Measurements from ENCODE around the gene AKAP13. TPM values are rescaled to one million over a fixed set of nuclear protein-coding genes. Genes with fewer than 3 reads are reported as not detected.
A peak's percentile ranks its signal among the peaks of the same experiment; 100 is the strongest.

AKAP13 gene
- total and polyA plus RNA-seq, 2 of the 13 experiments (the other 11 are each of a cell fraction or from before 2014, with no cell fraction given): 6.7 to 27.1 TPM

DNA sequence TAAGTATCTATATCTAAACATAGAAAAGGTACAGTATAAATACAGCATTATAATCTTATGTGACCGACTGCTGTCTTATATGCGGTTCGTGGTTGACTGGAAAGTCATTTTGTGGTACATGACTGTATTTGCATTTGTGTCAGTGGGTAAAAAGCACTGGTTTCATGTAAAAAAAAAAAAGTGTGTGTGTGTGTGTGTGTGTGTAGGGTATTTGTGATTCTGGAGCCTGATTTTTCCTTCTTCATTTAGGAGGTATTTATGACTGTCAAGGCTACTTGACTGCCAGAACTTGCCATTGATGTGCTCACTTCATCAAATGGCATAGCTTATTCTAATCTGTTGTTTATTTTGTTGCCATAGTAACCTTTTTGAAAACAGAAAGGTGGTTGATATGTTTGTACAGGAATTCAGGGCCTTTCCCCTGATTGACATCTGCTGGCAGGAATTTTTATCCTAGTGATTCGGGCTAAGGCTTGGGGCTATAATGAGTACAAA, 63.2 kb downstream of the AKAP13 start:
- H3K4me3 ChIP-seq (replicated peaks in 1 of 3; ENCODE audit: insufficient read depth in 1 of 3, low read depth in 2 of 3, low read length in 3 of 3): no peak overlapping the region
- peak overlapping the region; percentile 44 for H3K9ac ChIP-seq (ENCODE audit: insufficient read depth, low read depth, low read length)
- ChIA-PET POLR2A (interaction anchor here (0.8 to 1.4 kb wide), 2 partner anchors 15 to 31 kb away, joined by 3 read pairs; no protein-coding TSS in a partner anchor), CTCF (ENCODE audit: low intra/inter-chr PET ratio, low total read pairs) (interaction anchor here (0.7 kb wide), 1 partner anchor 112 kb away, joined by 3 read pairs; no protein-coding TSS in a partner anchor)
- intact Hi-C loops (cut with micrococcal nuclease; ENCODE audit: unreplicated experiment) (no loop called here), in situ Hi-C loops (cut with HindIII; ENCODE audit: extremely low pct_ligation_motif_present, low pct_unique_long_range_greater_than_20kb) (no loop called here)
- no TSS peak for BruUV-seq (replicated peaks)
- H3K4me2 ChIP-seq (ENCODE audit: low read depth, low read length): no peak overlapping the region
- peak overlapping the region; percentile 78 for H3K27ac ChIP-seq (ENCODE audit: extremely low read length, insufficient read depth, low read length)
- H3K27me3 ChIP-seq (ENCODE audit: control insufficient read depth in 1 of 2, insufficient read depth in 2 of 2, low read length in 2 of 2): no peaks in the 10 kb centered on the region
- 0 out of 2 replicates have a peak, but pooled peaks cover 4% of the 10 kb centered on the region for H4K20me1 ChIP-seq (ENCODE audit: insufficient read depth, low read length)
- no peaks in the 10 kb centered on the region for H3K36me3 ChIP-seq (replicated peaks in 1 of 2; ENCODE audit: control insufficient read depth in 1 of 2, insufficient read depth in 2 of 2, low read length in 2 of 2)
- ATAC-seq: peak; percentile 98
- peaks cover 20% of the 10 kb centered on the region for H3K4me1 ChIP-seq (ENCODE audit: insufficient read depth, low read length)
- no peaks in the 10 kb centered on the region for H3K9me3 ChIP-seq (ENCODE audit: low read length)
- WGBS (ENCODE audit: low lambda C conversion rate): 79% methylated on average over 4 of the region's 4 CpGs
- DNase-seq (ENCODE audit: low spot score): peak; percentile 96
- H2AFZ ChIP-seq (ENCODE audit: low read length): no peak overlapping the region
- peaks cover 46% of the 10 kb centered on the region for H3K79me2 ChIP-seq (ENCODE audit: insufficient read depth, low read length)
- FAIRE-seq: no peak
- TF ChIP-seq STAG1 (CRISPR knock-in tag; IDR thresholded peaks at IDR 0.05) (peak; percentile 45), ZBTB7B (CRISPR knock-in tag; IDR thresholded peaks at IDR 0.05) (no peak), POLR2A (IDR thresholded peaks at IDR 0.05; ENCODE audit: insufficient read depth in 1 of 2, low read depth in 2 of 2, low read length in 2 of 2) (no peak), ZNF30 (CRISPR knock-in tag; IDR thresholded peaks at IDR 0.05) (no peak)
- TF ChIP-seq, protein P1, sequence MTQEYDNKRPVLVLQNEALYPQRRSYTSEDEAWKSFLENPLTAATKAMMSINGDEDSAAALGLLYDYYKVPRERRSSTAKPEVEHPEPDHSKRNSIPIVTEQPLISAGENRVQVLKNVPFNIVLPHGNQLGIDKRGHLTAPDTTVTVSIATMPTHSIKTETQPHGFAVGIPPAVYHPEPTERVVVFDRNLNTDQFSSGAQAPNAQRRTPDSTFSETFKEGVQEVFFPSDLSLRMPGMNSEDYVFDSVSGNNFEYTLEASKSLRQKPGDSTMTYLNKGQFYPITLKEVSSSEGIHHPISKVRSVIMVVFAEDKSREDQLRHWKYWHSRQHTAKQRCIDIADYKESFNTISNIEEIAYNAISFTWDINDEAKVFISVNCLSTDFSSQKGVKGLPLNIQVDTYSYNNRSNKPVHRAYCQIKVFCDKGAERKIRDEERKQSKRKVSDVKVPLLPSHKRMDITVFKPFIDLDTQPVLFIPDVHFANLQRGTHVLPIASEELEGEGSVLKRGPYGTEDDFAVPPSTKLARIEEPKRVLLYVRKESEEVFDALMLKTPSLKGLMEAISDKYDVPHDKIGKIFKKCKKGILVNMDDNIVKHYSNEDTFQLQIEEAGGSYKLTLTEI (CRISPR knock-in tag; conservative IDR thresholded peaks at IDR 0.05): no peak
- TF ChIP-seq, protein P2, sequence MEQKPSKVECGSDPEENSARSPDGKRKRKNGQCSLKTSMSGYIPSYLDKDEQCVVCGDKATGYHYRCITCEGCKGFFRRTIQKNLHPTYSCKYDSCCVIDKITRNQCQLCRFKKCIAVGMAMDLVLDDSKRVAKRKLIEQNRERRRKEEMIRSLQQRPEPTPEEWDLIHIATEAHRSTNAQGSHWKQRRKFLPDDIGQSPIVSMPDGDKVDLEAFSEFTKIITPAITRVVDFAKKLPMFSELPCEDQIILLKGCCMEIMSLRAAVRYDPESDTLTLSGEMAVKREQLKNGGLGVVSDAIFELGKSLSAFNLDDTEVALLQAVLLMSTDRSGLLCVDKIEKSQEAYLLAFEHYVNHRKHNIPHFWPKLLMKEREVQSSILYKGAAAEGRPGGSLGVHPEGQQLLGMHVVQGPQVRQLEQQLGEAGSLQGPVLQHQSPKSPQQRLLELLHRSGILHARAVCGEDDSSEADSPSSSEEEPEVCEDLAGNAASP (CRISPR knock-in tag; IDR thresholded peaks at IDR 0.05; ENCODE audit: borderline replicate concordance): no peak
- TF ChIP-seq, protein P3, sequence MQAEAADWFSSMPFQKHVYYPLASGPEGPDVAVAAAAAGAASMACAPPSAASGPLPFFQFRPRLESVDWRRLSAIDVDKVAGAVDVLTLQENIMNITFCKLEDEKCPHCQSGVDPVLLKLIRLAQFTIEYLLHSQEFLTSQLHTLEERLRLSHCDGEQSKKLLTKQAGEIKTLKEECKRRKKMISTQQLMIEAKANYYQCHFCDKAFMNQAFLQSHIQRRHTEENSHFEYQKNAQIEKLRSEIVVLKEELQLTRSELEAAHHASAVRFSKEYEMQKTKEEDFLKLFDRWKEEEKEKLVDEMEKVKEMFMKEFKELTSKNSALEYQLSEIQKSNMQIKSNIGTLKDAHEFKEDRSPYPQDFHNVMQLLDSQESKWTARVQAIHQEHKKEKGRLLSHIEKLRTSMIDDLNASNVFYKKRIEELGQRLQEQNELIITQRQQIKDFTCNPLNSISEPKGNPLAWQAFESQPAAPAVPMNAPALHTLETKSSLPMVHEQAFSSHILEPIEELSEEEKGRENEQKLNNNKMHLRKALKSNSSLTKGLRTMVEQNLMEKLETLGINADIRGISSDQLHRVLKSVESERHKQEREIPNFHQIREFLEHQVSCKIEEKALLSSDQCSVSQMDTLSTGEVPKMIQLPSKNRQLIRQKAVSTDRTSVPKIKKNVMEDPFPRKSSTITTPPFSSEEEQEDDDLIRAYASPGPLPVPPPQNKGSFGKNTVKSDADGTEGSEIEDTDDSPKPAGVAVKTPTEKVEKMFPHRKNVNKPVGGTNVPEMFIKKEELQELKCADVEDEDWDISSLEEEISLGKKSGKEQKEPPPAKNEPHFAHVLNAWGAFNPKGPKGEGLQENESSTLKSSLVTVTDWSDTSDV (CRISPR knock-in tag; IDR thresholded peaks at IDR 0.05): no peak
- TF ChIP-seq, protein P4, sequence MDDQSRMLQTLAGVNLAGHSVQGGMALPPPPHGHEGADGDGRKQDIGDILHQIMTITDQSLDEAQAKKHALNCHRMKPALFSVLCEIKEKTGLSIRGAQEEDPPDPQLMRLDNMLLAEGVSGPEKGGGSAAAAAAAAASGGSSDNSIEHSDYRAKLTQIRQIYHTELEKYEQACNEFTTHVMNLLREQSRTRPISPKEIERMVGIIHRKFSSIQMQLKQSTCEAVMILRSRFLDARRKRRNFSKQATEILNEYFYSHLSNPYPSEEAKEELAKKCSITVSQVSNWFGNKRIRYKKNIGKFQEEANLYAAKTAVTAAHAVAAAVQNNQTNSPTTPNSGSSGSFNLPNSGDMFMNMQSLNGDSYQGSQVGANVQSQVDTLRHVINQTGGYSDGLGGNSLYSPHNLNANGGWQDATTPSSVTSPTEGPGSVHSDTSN (CRISPR knock-in tag; IDR thresholded peaks at IDR 0.05; ENCODE audit: borderline replicate concordance): no peak
- TF ChIP-seq, protein P5, sequence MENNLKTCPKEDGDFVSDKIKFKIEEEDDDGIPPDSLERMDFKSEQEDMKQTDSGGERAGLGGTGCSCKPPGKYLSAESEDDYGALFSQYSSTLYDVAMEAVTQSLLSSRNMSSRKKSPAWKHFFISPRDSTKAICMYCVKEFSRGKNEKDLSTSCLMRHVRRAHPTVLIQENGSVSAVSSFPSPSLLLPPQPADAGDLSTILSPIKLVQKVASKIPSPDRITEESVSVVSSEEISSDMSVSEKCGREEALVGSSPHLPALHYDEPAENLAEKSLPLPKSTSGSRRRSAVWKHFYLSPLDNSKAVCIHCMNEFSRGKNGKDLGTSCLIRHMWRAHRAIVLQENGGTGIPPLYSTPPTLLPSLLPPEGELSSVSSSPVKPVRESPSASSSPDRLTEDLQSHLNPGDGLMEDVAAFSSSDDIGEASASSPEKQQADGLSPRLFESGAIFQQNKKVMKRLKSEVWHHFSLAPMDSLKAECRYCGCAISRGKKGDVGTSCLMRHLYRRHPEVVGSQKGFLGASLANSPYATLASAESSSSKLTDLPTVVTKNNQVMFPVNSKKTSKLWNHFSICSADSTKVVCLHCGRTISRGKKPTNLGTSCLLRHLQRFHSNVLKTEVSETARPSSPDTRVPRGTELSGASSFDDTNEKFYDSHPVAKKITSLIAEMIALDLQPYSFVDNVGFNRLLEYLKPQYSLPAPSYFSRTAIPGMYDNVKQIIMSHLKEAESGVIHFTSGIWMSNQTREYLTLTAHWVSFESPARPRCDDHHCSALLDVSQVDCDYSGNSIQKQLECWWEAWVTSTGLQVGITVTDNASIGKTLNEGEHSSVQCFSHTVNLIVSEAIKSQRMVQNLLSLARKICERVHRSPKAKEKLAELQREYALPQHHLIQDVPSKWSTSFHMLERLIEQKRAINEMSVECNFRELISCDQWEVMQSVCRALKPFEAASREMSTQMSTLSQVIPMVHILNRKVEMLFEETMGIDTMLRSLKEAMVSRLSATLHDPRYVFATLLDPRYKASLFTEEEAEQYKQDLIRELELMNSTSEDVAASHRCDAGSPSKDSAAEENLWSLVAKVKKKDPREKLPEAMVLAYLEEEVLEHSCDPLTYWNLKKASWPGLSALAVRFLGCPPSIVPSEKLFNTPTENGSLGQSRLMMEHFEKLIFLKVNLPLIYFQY (CRISPR knock-in tag; IDR thresholded peaks at IDR 0.05; ENCODE audit: borderline replicate concordance): no peak
- TF ChIP-seq, protein P6, sequence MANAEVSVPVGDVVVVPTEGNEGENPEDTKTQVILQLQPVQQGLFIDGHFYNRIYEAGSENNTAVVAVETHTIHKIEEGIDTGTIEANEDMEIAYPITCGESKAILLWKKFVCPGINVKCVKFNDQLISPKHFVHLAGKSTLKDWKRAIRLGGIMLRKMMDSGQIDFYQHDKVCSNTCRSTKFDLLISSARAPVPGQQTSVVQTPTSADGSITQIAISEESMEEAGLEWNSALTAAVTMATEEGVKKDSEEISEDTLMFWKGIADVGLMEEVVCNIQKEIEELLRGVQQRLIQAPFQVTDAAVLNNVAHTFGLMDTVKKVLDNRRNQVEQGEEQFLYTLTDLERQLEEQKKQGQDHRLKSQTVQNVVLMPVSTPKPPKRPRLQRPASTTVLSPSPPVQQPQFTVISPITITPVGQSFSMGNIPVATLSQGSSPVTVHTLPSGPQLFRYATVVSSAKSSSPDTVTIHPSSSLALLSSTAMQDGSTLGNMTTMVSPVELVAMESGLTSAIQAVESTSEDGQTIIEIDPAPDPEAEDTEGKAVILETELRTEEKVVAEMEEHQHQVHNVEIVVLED (CRISPR knock-in tag; IDR thresholded peaks at IDR 0.05; ENCODE audit: borderline replicate concordance): no peak
